Fibroblast of villous mesenchyme (primary cell): ENCODE data around the gene UIMC1. TPM values are rescaled to one million over a fixed set of nuclear protein-coding genes. Genes with fewer than 3 reads are reported as not detected.

Experiments
- DNase-seq: peaks from one replicate; pipeline ENCODE4 v3.0.0-alpha.2; 2010; ENCODE audit warnings: low read depth
- H3K4me3 ChIP-seq: 2 replicates; pipeline ENCODE4 v1.5.1; 2011; ENCODE audit warnings: low read depth, mild to moderate bottlenecking, low read length
- CTCF ChIP-seq: IDR thresholded peaks from 2 replicates; pipeline ENCODE4 v1.5.1; 2012; ENCODE audit warnings: low read depth, mild to moderate bottlenecking, low read length; ENCODE audit not compliant: insufficient read depth
- total RNA-seq: library from RNA; depleted of rRNA; stranded (reverse); fragments of >200 nt; gene quantifications from 2 replicates; pipeline ENCODE4 v1.2.3, GENCODE V29; 2012

The UIMC1 gene
- total RNA-seq, 1 donor = 59.2 TPM

- no peak for TF ChIP-seq CTCF
- no peak for DNase-seq
- no peak overlapping the region for H3K4me3 ChIP-seq
Observed at GRCh38 chr5:176857894-176858273, 148.7 kb downstream of the UIMC1 start.

GRCh38 chr5:176857216-176857893 is 149.2 kb downstream of the UIMC1 start:
- TF ChIP-seq CTCF = no peak
- no peak for DNase-seq

GRCh38 chr5:176856746-176857145 is 149.8 kb downstream of the UIMC1 start:
- no peak overlapping the region for H3K4me3 ChIP-seq
- no peak for TF ChIP-seq CTCF
- DNase-seq = no peak

More at GRCh38 chr5:176857216-176857893, 149.2 kb downstream of the UIMC1 start:
- no peak overlapping the region for H3K4me3 ChIP-seq

- DNase-seq = no peak
- no peak for TF ChIP-seq CTCF
- no peak overlapping the region for H3K4me3 ChIP-seq
Observed at GRCh38 chr5:176855598-176855997, 151.0 kb downstream of the UIMC1 start.

Other genes with a start within 250 kb of the UIMC1 start
- gene UNC5A, start 196.2 kb downstream of the UIMC1 start, total RNA-seq = not detected in 2 replicates
- gene HK3, start 107.4 kb downstream of the UIMC1 start, total RNA-seq = not detected in 2 replicates
- 20.3 and 20.6 TPM in 2 replicates for gene ZNF346, start 15.9 kb upstream of the UIMC1 start, total RNA-seq
- 0.64 and 1.3 TPM in 2 replicates for gene FGFR4, start 80.1 kb upstream of the UIMC1 start, total RNA-seq
- gene NSD1, start 127.0 kb upstream of the UIMC1 start, total RNA-seq = 59.3 and 70.0 TPM in 2 replicates